Endothelial cell (in vitro differentiated cells): ENCODE measurements around the gene PPARD. TPM values are rescaled to one million over a fixed set of nuclear protein-coding genes. Genes with fewer than 3 reads are reported as not detected.

ENCODE experiments used
- DNase-seq: peaks from one replicate; pipeline ENCODE4 v3.0.0; 2021; ENCODE audit warnings: low spot score
- H3K27ac Mint-ChIP-seq: one replicate; pipeline ENCODE4 v1.8.0; 2021; ENCODE audit warnings: mixed read lengths, inconsistent platforms; ENCODE audit not compliant: unreplicated experiment
- H3K27me3 Mint-ChIP-seq: one replicate; pipeline ENCODE4 v1.8.0; 2021; ENCODE audit warnings: mild to moderate bottlenecking, moderate library complexity, mixed read lengths, inconsistent platforms; ENCODE audit not compliant: unreplicated experiment
- H3K36me3 Mint-ChIP-seq: one replicate; pipeline ENCODE4 v1.8.0; 2021; ENCODE audit warnings: mild to moderate bottlenecking, low read depth, mixed read lengths, inconsistent platforms; ENCODE audit not compliant: unreplicated experiment
- H3K4me1 Mint-ChIP-seq: one replicate; pipeline ENCODE4 v1.8.0; 2021; ENCODE audit warnings: mild to moderate bottlenecking, mixed read lengths, inconsistent platforms; ENCODE audit not compliant: unreplicated experiment
- H3K4me3 Mint-ChIP-seq: one replicate; pipeline ENCODE4 v1.8.0; 2021; ENCODE audit warnings: mild to moderate bottlenecking, mixed read lengths, inconsistent platforms; ENCODE audit not compliant: unreplicated experiment
- H3K9me3 Mint-ChIP-seq: one replicate; pipeline ENCODE4 v1.8.0; 2021; ENCODE audit warnings: mixed read lengths, inconsistent platforms; ENCODE audit not compliant: unreplicated experiment
- total RNA-seq: library from RNA; stranded (reverse); fragmentation: NEBNext Ultra II Directional; extraction: Animal tissue kit (Norgen Biotek cat#: 25700); gene quantifications from one replicate; pipeline ENCODE4 v1.2.1, GENCODE V29; 2021; ENCODE audit not compliant: unreplicated experiment
- TF ChIP-seq, protein P1 (sequence below): fragments of 200-600 bp; sonication (generic); IDR thresholded peaks from one replicate; pipeline ENCODE4 v1.5.0; 2021; ENCODE audit warnings: antibody characterized with exemption; ENCODE audit not compliant: unreplicated experiment

PPARD gene
- total RNA-seq, 1 donor from 2014 or later: 38.7 TPM

DNA sequence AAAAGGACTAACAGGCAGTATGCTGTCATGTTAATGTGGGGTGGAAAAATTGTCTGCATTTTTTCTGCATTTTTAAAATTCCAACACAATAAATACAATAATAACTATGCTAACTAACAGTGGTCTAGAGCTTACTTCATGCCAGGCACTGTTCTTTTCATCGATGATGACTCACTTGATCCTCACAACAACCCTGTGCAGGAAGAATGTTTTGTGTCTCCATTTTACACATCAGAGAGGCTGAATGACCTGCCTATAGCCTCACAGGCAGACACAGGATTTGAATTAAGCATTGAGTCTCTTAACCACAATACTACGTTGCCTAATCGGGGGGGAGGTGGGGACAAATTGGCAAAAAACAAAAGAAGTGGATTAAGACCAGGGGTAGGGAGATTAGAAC lies 82.9 kb downstream of the PPARD start:
- TF ChIP-seq, protein P1, sequence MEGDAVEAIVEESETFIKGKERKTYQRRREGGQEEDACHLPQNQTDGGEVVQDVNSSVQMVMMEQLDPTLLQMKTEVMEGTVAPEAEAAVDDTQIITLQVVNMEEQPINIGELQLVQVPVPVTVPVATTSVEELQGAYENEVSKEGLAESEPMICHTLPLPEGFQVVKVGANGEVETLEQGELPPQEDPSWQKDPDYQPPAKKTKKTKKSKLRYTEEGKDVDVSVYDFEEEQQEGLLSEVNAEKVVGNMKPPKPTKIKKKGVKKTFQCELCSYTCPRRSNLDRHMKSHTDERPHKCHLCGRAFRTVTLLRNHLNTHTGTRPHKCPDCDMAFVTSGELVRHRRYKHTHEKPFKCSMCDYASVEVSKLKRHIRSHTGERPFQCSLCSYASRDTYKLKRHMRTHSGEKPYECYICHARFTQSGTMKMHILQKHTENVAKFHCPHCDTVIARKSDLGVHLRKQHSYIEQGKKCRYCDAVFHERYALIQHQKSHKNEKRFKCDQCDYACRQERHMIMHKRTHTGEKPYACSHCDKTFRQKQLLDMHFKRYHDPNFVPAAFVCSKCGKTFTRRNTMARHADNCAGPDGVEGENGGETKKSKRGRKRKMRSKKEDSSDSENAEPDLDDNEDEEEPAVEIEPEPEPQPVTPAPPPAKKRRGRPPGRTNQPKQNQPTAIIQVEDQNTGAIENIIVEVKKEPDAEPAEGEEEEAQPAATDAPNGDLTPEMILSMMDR: no peak
- peaks cover 24% of the 10 kb centered on the region for H3K4me1 Mint-ChIP-seq
- H3K4me3 Mint-ChIP-seq: peak overlapping the region; percentile 42
- H3K27me3 Mint-ChIP-seq: peaks cover 6% of the 10 kb centered on the region
- peak overlapping the region; percentile 36 for H3K27ac Mint-ChIP-seq
- peaks cover 35% of the 10 kb centered on the region for H3K36me3 Mint-ChIP-seq
- DNase-seq: no peak
- H3K9me3 Mint-ChIP-seq: peaks cover 3% of the 10 kb centered on the region

DNA sequence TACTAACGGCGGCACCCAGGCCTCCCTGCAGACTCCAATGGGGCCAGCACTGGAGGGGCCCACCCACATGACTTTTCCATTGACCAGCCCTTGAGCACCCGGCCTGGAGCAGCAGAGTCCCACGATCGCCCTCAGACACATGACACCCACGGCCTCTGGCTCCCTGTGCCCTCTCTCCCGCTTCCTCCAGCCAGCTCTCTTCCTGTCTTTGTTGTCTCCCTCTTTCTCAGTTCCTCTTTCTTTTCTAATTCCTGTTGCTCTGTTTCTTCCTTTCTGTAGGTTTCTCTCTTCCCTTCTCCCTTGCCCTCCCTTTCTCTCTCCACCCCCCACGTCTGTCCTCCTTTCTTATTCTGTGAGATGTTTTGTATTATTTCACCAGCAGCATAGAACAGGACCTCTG lies 83.7 kb downstream of the PPARD start:
- peaks cover 4% of the 10 kb centered on the region for H3K27me3 Mint-ChIP-seq
- H3K9me3 Mint-ChIP-seq: peaks cover 3% of the 10 kb centered on the region
- H3K36me3 Mint-ChIP-seq: peaks cover 32% of the 10 kb centered on the region
- peak overlapping the region; percentile 77 for H3K27ac Mint-ChIP-seq
- peaks cover 24% of the 10 kb centered on the region for H3K4me1 Mint-ChIP-seq
- TF ChIP-seq, protein P1: no peak
- H3K4me3 Mint-ChIP-seq: peak overlapping the region; percentile 72
- DNase-seq: no peak

DNA sequence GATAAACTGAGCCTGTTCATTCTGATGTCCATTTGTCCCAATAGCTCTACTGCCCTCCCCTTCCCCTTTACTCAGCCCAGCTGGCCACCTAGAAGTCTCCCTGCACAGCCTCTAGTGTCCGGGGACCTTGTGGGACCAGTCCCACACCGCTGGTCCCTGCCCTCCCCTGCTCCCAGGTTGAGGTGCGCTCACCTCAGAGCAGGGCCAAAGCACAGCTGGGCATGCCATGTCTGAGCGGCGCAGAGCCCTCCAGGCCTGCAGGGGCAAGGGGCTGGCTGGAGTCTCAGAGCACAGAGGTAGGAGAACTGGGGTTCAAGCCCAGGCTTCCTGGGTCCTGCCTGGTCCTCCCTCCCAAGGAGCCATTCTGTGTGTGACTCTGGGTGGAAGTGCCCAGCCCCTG lies 85.1 kb downstream of the PPARD start:
- no peak overlapping the region for H3K27ac Mint-ChIP-seq

DNA sequence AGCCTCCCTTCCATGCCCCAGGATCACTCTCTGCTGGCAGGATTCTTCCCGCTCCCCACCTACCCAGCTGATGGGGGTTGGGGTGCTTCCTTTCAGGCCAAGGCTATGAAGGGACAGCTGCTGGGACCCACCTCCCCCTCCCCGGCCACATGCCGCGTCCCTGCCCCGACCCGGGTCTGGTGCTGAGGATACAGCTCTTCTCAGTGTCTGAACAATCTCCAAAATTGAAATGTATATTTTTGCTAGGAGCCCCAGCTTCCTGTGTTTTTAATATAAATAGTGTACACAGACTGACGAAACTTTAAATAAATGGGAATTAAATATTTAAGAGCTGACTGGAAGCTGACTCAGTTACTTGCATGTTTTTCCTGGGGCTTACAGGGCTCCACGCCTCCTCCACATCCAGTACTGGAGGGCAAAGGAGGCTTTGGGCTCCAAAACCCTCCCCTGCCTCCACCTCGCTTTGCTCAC lies 85.5 kb downstream of the PPARD start:
- Mint-ChIP-seq H3K4me1 (peaks cover 24% of the 10 kb centered on the region), H3K27me3 (peaks cover 4% of the 10 kb centered on the region), H3K36me3 (peaks cover 28% of the 10 kb centered on the region), H3K27ac (no peak overlapping the region), H3K9me3 (peaks cover 3% of the 10 kb centered on the region), H3K4me3 (peak overlapping the region; percentile 31)
- DNase-seq: no peak
- TF ChIP-seq, protein P1: no peak

More for the DNA sequence above, 85.1 kb downstream of the PPARD start:
- Mint-ChIP-seq H3K36me3 (peaks cover 31% of the 10 kb centered on the region), H3K27me3 (peaks cover 4% of the 10 kb centered on the region), H3K9me3 (peaks cover 3% of the 10 kb centered on the region), H3K4me1 (peaks cover 24% of the 10 kb centered on the region), H3K4me3 (no peak overlapping the region)
- DNase-seq: no peak
- TF ChIP-seq, protein P1: no peak

DNA sequence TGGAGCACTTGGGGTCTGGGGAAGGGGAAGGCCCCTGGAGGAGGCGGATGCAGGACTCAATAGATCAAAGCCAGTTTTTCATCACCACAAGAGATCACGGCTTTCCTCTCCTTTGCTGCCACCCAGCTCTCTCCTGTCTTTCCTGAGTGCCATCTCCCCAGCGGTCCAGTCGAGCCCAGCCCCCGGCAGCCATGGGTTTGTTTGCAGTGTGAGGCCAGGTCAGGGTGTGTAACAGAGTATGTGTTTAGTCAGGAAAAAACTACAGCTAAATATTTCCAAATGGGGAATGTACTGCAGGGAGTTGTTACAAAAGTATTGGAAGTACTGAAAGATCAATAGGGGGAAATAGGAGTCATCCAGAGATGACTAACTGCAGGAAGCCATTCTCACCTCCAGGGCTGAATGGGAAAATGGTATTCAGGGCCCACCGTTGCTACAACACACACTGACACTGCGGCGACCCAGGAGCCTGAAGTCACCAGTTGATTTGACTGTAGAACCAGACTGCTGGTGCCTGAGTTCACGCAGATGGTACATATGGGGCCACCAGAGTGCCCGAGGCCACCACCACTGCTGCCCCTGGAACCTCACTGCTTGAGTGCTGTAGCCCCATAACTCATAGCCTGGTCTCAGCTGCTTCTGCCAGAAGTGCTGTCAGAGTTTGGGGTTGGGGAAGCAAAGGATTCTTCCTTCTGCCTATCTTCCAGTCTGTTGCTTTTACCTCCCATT lies 86.2 kb downstream of the PPARD start:
- Mint-ChIP-seq H3K27me3 (peaks cover 4% of the 10 kb centered on the region), H3K36me3 (peaks cover 28% of the 10 kb centered on the region), H3K27ac (no peak overlapping the region), H3K9me3 (peaks cover 3% of the 10 kb centered on the region), H3K4me1 (peaks cover 24% of the 10 kb centered on the region), H3K4me3 (peak overlapping the region; percentile 66)
- TF ChIP-seq, protein P1: no peak
- no peak for DNase-seq
